ENCODE data around the gene LRRC56.

Gene LRRC56

DNA sequence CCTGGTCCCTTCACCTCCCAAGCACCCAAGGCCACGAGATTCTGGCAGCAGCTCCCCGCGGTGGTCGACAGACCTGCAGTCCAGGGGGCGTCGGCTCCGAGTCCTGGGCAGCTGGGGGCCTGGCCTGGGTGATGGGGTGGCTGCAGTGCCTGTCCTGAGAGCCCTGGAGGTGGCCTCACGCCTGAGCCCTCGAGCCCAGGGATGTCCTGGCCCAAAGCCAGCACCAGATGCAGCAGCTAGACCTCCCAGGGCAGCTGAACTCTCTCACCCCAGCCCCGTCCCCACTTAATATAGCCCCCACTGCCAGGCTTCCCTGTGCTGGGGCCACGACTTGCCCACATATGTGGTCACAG is 16.6 kb downstream of the LRRC56 start:
- in situ Hi-C loops (cut with MboI; ENCODE audit: low pct_unique_long_range_greater_than_20kb, low sequenced_read_pairs, unreplicated experiment), result loop anchor here (10.0 kb wide), 1 partner anchor 161 kb away; no protein-coding TSS in a partner anchor

DNA sequence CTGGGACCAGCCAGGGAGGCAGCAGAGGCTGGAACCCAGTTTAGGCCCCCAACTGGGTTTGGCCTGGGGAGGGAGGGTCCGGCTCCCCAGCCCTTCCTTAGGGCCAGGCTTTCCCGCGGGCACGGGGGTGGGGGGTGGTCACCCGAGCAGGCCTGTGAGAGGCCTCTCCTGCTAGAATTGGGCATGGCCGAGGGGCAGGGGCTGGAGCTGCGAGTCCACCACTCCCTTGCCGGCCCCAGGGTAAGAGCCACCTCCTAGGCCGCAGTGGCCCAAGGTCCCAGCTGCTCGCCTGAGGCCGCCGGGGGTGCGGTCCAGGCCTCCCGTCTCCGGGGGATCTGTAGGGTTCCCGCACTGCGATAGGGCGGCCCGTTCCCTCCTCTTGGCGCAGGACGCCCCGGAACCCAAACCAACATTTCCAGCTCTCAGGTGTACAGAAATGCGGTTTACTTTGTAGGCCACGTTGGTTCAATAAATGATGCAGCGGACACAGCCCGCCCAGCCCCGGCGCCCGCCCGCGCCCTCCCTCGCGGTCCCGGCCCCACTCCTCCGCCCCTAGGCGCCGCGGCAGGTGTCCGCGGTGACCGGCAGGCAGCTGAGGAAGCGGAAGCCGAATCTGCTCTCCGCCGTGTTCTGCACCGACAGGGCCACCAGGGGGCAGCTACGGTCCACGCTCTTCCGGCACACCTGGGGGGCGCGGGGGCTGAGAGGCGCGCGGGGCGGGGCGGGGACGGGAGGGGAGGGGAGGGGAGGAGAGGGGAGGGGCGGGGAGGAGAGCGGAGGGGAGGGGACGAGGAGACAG is 17.3 kb downstream of the LRRC56 start:
- in situ Hi-C loops (cut with MboI; ENCODE audit: low pct_unique_long_range_greater_than_20kb, low sequenced_read_pairs, unreplicated experiment), result loop anchor here (10.0 kb wide), 1 partner anchor 160 kb away; no protein-coding TSS in a partner anchor
- TF ChIP-seq, protein P1, sequence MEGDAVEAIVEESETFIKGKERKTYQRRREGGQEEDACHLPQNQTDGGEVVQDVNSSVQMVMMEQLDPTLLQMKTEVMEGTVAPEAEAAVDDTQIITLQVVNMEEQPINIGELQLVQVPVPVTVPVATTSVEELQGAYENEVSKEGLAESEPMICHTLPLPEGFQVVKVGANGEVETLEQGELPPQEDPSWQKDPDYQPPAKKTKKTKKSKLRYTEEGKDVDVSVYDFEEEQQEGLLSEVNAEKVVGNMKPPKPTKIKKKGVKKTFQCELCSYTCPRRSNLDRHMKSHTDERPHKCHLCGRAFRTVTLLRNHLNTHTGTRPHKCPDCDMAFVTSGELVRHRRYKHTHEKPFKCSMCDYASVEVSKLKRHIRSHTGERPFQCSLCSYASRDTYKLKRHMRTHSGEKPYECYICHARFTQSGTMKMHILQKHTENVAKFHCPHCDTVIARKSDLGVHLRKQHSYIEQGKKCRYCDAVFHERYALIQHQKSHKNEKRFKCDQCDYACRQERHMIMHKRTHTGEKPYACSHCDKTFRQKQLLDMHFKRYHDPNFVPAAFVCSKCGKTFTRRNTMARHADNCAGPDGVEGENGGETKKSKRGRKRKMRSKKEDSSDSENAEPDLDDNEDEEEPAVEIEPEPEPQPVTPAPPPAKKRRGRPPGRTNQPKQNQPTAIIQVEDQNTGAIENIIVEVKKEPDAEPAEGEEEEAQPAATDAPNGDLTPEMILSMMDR (IDR thresholded peaks at IDR 0.05; ENCODE audit: extremely low read depth, insufficient read depth, missing control alignments), result peak; percentile 94
- DNase-seq (ENCODE audit: low spot score), result peak; percentile 94

More for the DNA sequence above, 16.6 kb downstream of the LRRC56 start:
- TF ChIP-seq, protein P1 (IDR thresholded peaks at IDR 0.05; ENCODE audit: extremely low read depth, insufficient read depth, missing control alignments), result no peak
- DNase-seq (ENCODE audit: low spot score), result no peak

GRCh38 chr11:555227-555779 is 18.0 kb downstream of the LRRC56 start:
- in situ Hi-C loops (cut with MboI; ENCODE audit: low pct_unique_long_range_greater_than_20kb, low sequenced_read_pairs, unreplicated experiment), result loop anchor here (10.0 kb wide), 1 partner anchor 159 kb away; no protein-coding TSS in a partner anchor
- DNase-seq (ENCODE audit: low spot score), result no peak
- TF ChIP-seq, protein P1 (IDR thresholded peaks at IDR 0.05; ENCODE audit: extremely low read depth, insufficient read depth, missing control alignments), result no peak

GRCh38 chr11:555780-556661 is 18.7 kb downstream of the LRRC56 start:
- TF ChIP-seq, protein P1 (IDR thresholded peaks at IDR 0.05; ENCODE audit: extremely low read depth, insufficient read depth, missing control alignments), result no peak
- in situ Hi-C loops (cut with MboI; ENCODE audit: low pct_unique_long_range_greater_than_20kb, low sequenced_read_pairs, unreplicated experiment), result loop anchor here (10.0 kb wide), 1 partner anchor 159 kb away; no protein-coding TSS in a partner anchor
- no peak for DNase-seq (ENCODE audit: low spot score)

GRCh38 chr11:556662-557256 is 19.4 kb downstream of the LRRC56 start:
- TF ChIP-seq, protein P1 (IDR thresholded peaks at IDR 0.05; ENCODE audit: extremely low read depth, insufficient read depth, missing control alignments), result no peak
- in situ Hi-C loops (cut with MboI; ENCODE audit: low pct_unique_long_range_greater_than_20kb, low sequenced_read_pairs, unreplicated experiment), result loop anchor here (10.0 kb wide), 1 partner anchor 158 kb away; no protein-coding TSS in a partner anchor
- no peak for DNase-seq (ENCODE audit: low spot score)
